Astrocyte of the cerebellum (primary cell): ENCODE data around the gene C2orf76.

Experiments
- DNase-seq: peaks from one replicate; pipeline ENCODE4 v3.0.0-alpha.2; 2011; ENCODE audit warnings: low read depth
- H3K4me3 ChIP-seq: 2 replicates; pipeline ENCODE4 v1.5.1; 2011; ENCODE audit warnings: mild to moderate bottlenecking, low read depth, low read length, moderate library complexity
- CTCF ChIP-seq: IDR thresholded peaks from 2 replicates; pipeline ENCODE4 v1.5.1; 2012; ENCODE audit warnings: low read length, low read depth, moderate library complexity, mild to moderate bottlenecking; ENCODE audit errors: missing control alignments
- in situ Hi-C: cut with HindIII; loops from 2 replicates; pipeline ENCODE4 v1.10.0; 2017; ENCODE audit warnings: low sequenced_read_pairs

The C2orf76 gene

DNA sequence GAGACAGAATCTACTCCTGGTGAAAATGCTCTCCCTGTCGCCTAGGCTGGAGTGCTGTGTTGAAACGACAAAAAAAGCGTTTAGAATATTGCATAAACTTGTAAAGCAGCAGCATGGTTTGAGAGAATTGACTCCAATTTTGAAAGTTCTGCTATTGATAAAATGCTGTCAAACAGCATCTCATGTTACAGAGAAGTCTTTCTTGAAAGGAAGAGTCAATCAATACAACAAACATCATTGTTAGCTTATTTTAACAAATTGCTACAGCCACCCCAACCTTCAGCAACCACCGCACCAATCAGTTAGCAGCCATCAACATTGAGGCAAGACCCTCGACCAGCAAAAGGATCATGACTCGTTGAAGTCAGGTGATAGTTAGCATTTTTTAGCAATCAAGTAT is 6.9 kb downstream of the C2orf76 start:
- H3K4me3 ChIP-seq, result no peak overlapping the region
- in situ Hi-C loops, result no loop called here
- TF ChIP-seq CTCF, result no peak
- no peak for DNase-seq

GRCh38 chr2:119354860-119355259 is 11.8 kb downstream of the C2orf76 start:
- no peak overlapping the region for H3K4me3 ChIP-seq
- no peak for TF ChIP-seq CTCF
- in situ Hi-C loops, result no loop called here
- DNase-seq, result no peak

GRCh38 chr2:119352357-119352756 is 14.3 kb downstream of the C2orf76 start:
- TF ChIP-seq CTCF, result no peak

GRCh38 chr2:119350311-119350998 is 16.2 kb downstream of the C2orf76 start:
- H3K4me3 ChIP-seq, result no peak overlapping the region
- in situ Hi-C loops, result no loop called here
- no peak for DNase-seq
- TF ChIP-seq CTCF, result no peak

More at GRCh38 chr2:119352357-119352756, 14.3 kb downstream of the C2orf76 start:
- H3K4me3 ChIP-seq, result no peak overlapping the region
- in situ Hi-C loops, result no loop called here
- no peak for DNase-seq

DNA sequence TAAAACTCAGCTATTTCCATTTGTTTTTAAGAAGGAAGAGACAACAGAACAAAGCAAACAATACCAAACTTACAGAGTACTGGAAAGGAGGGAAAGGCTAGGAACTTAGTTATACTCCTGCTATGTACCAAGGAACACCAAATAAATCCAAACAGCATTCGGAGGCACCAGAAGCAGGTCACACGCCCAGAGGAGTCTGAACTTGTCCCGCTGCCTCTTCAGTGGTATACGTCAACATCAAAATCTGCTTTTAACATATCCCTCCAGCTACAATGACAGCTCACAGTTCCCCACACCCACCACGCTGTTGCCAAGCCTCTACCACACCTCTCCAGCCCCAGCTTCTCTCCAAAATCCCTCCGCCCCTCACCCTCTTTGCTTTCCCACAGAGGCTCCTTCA is 17.3 kb downstream of the C2orf76 start:
- H3K4me3 ChIP-seq, result no peak overlapping the region

DNA sequence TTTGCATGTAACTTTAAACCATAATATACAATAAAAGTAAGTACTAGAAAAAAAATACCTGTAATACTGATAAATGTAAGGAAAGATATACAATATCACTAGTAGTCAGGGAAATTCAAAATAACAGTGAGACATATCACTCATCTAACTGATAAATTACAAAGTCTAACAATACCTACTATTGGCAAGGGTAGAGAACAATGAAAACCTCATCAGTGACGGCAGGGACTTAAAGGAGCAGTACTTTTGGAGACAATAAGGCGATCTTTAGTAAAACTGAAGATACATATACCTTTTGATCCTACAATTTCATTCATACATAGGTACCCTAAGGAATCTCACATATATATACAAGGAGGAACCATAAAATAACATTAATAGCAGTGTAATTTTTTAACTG is 24.9 kb downstream of the C2orf76 start:
- in situ Hi-C loops, result no loop called here
- DNase-seq, result no peak
- H3K4me3 ChIP-seq, result no peak overlapping the region
- no peak for TF ChIP-seq CTCF

More for the DNA sequence above, 17.3 kb downstream of the C2orf76 start:
- in situ Hi-C loops, result no loop called here
- DNase-seq, result no peak
- no peak for TF ChIP-seq CTCF
